ENCODE results near the gene RUNX3. TPM values are rescaled to one million over a fixed set of nuclear protein-coding genes. Genes with fewer than 3 reads are reported as not detected.

Gene RUNX3
- total RNA-seq, 1 experiment from 2014 or later: 0.33 TPM

DNA sequence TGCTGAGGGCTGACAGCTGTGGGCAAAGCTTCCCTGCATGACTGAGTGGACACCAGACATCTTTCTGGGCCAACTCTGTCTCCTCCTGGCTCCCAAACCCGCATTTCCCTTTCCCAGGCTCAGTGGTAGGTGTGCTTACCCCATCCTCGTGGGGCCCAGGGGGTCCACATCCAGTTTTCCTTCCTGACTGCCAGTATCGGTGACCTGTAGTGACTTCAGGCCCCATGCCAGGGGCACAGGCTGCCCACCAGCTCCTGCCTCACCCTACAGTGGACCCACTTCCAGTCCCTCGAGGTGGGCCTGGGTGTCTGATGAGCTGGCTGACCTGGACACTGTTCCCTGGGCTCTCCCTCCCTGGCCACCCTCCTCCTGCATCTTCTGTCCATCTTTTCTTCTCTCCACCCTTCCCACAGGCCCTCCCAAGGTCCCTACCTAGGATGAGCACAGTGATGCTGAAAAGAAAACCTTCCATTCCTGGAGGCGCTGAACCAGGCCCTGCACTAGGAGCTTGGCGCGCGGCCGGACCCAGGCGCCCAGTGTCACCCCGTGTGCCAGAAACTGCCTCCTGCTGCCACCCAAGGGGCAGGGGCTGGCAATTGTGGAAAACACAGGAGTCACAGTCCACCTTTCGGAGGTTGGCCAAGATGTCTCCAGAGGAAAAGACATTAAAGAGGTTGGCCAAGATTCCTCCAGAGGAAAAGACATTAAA is 67.1 kb downstream of the RUNX3 start:
- H3K27ac Mint-ChIP-seq: peak overlapping the region in 1 of 3 experiments; percentile 35; a peak in 1 of 7 replicates
- H3T11ph ChIP-seq (ENCODE audit: low read length): no peak overlapping the region
- no peaks in the 10 kb centered on the region for H3K9me3 ChIP-seq (ENCODE audit: control insufficient read depth, low read depth, low read length)
- no peak overlapping the region for H2BK12ac ChIP-seq (ENCODE audit: insufficient read length, low read depth, low read length)
- H2AK5ac ChIP-seq (ENCODE audit: insufficient read length, low read length): no peak overlapping the region
- no peak overlapping the region for H3K4me2 ChIP-seq (ENCODE audit: insufficient read depth, insufficient read length, low read length)
- H2BK120ac ChIP-seq (ENCODE audit: low read depth, low read length, poor library complexity, severe bottlenecking): no peak overlapping the region
- H3K56ac ChIP-seq (ENCODE audit: insufficient read length, low read depth, low read length): no peak overlapping the region
- no peaks in the 10 kb centered on the region for H3K27me3 ChIP-seq (ENCODE audit: insufficient read depth, low read length)
- H3K9ac ChIP-seq (ENCODE audit: extremely low read depth, insufficient read length, low read length): no peak overlapping the region
- no peak overlapping the region for H3K18ac ChIP-seq (ENCODE audit: insufficient read length, low read depth, low read length)
- H2AFZ ChIP-seq (ENCODE audit: low read length): no peak overlapping the region
- no peak overlapping the region for H3K4me3 Mint-ChIP-seq
- no peak for DNase-seq
- H3K27me3 Mint-ChIP-seq (ENCODE audit: low read depth): peaks cover 3% of the 10 kb centered on the region
- no peak overlapping the region for H3K14ac ChIP-seq (ENCODE audit: insufficient read depth, low read length)
- no peak overlapping the region for H4K5ac ChIP-seq (ENCODE audit: insufficient read length, low read depth, low read length)
- H3K4ac ChIP-seq (ENCODE audit: low read depth, low read length): no peak overlapping the region
- no peak overlapping the region for H4K91ac ChIP-seq (ENCODE audit: insufficient read length, low read depth, low read length)
- no CpG with 5 or more reads among the region's 12 CpGs for WGBS (ENCODE audit: extremely low coverage, insufficient read length, low lambda C conversion rate)
- no peaks in the 10 kb centered on the region; a peak in 1 of 5 replicates for H3K9me3 Mint-ChIP-seq
- H3K4me1 Mint-ChIP-seq: peaks cover 12 to 19% of the 10 kb centered on the region in 2 experiments
- no peaks in the 10 kb centered on the region for H3K36me3 Mint-ChIP-seq (ENCODE audit: insufficient read depth in 1 of 3, low read depth in 3 of 3)
- H4K20me1 ChIP-seq (ENCODE audit: control insufficient read depth, insufficient read depth, insufficient read length): no peaks in the 10 kb centered on the region
- no peaks in the 10 kb centered on the region for H3K79me1 ChIP-seq (ENCODE audit: insufficient read depth, low read depth, low read length, poor library complexity, severe bottlenecking)
- no peaks in the 10 kb centered on the region for H3K23me2 ChIP-seq (ENCODE audit: insufficient read length, low read depth, low read length, poor library complexity, severe bottlenecking)
- H3K27ac ChIP-seq (ENCODE audit: insufficient read length, low read depth, low read length): no peak overlapping the region
- H3K23ac ChIP-seq (ENCODE audit: insufficient read length, low read depth, low read length): no peak overlapping the region
- H2BK15ac ChIP-seq (ENCODE audit: low read depth, low read length): no peak overlapping the region
- H3K4me1 ChIP-seq (ENCODE audit: insufficient read depth, low read length): no peaks in the 10 kb centered on the region
- H2BK20ac ChIP-seq (ENCODE audit: low read depth, low read length, poor library complexity, severe bottlenecking): no peak overlapping the region
- TF ChIP-seq, protein P1, sequence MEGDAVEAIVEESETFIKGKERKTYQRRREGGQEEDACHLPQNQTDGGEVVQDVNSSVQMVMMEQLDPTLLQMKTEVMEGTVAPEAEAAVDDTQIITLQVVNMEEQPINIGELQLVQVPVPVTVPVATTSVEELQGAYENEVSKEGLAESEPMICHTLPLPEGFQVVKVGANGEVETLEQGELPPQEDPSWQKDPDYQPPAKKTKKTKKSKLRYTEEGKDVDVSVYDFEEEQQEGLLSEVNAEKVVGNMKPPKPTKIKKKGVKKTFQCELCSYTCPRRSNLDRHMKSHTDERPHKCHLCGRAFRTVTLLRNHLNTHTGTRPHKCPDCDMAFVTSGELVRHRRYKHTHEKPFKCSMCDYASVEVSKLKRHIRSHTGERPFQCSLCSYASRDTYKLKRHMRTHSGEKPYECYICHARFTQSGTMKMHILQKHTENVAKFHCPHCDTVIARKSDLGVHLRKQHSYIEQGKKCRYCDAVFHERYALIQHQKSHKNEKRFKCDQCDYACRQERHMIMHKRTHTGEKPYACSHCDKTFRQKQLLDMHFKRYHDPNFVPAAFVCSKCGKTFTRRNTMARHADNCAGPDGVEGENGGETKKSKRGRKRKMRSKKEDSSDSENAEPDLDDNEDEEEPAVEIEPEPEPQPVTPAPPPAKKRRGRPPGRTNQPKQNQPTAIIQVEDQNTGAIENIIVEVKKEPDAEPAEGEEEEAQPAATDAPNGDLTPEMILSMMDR (conservative IDR thresholded peaks at IDR 0.05): no peak
- no peaks in the 10 kb centered on the region for H3K79me2 ChIP-seq (ENCODE audit: insufficient read depth, low read length)
- H4K8ac ChIP-seq (replicated peaks; ENCODE audit: insufficient read length, low read depth, low read length): no peak overlapping the region
- no peak overlapping the region for H2BK5ac ChIP-seq (ENCODE audit: insufficient read length, low read length)

All from H9 (cell line).